RWPE2 (cell line): ENCODE data around the gene TMEM232.
"Not testable (repeated sequence)": the region's sequence is repeated elsewhere in the genome, so short reads cannot be mapped to it uniquely, and the experiment has no call there.

Experiments used
- ATAC-seq: fragments of 200-7000 bp; cut with Tn5 transposase; 3 replicates; pipeline ENCODE4 v1.9.1; 2021; ENCODE audit warnings: low read depth
- DNase-seq: peaks from one replicate; pipeline ENCODE4 v3.0.0-alpha.2; 2020; ENCODE audit warnings: low spot score
- H3K27ac ChIP-seq: fragments of 450-650 bp; 2 replicates; pipeline ENCODE4 v1.5.1; 2017; ENCODE audit warnings: mild to moderate bottlenecking; ENCODE audit not compliant: poor library complexity, severe bottlenecking
- H3K27me3 ChIP-seq: fragments of 250-450 bp; sonication (Bioruptor Pico); 2 replicates; pipeline ENCODE4 v1.5.1; 2021; ENCODE audit warnings: mild to moderate bottlenecking, moderate library complexity; ENCODE audit not compliant: insufficient read depth, poor library complexity, severe bottlenecking
- H3K36me3 ChIP-seq: fragments of 250-450 bp; sonication (Bioruptor Pico); 2 replicates; pipeline ENCODE4 v1.5.1; 2020; ENCODE audit warnings: low read depth, mild to moderate bottlenecking, moderate library complexity
- H3K4me1 ChIP-seq: fragments of 250-450 bp; sonication (Bioruptor Pico); 2 replicates; pipeline ENCODE4 v1.5.1; 2021; ENCODE audit warnings: mild to moderate bottlenecking, moderate library complexity; ENCODE audit not compliant: insufficient read depth, poor library complexity, severe bottlenecking
- H3K4me3 ChIP-seq: fragments of 250-450 bp; sonication (Bioruptor Pico); 2 replicates; pipeline ENCODE4 v1.5.1; 2021; ENCODE audit warnings: mild to moderate bottlenecking, moderate library complexity; ENCODE audit not compliant: severe bottlenecking
- H3K9me3 ChIP-seq: fragments of 250-450 bp; sonication (Bioruptor Pico); 2 replicates; pipeline ENCODE4 v1.5.1; 2021; ENCODE audit warnings: mild to moderate bottlenecking, moderate library complexity; ENCODE audit not compliant: severe bottlenecking
- CTCF ChIP-seq: fragments of 450-650 bp; IDR thresholded peaks from one replicate; pipeline ENCODE4 v1.5.1; 2017; ENCODE audit warnings: mild to moderate bottlenecking, moderate library complexity; ENCODE audit not compliant: poor library complexity, severe bottlenecking

TMEM232 gene

GRCh38 chr5:110681109-110681508 lies 45.4 kb downstream of the TMEM232 start:
- ATAC-seq (no peak), DNase-seq (no peak)
- Histone ChIP-seq H3K9me3 (no peaks in the 10 kb centered on the region), H3K4me3 (no peak overlapping the region), H3K27ac (no peak overlapping the region), H3K27me3 (peaks cover 3% of the 10 kb centered on the region), H3K36me3 (no peaks in the 10 kb centered on the region), H3K4me1 (no peaks in the 10 kb centered on the region)
- no peak for TF ChIP-seq CTCF

GRCh38 chr5:110676554-110676953 lies 49.9 kb downstream of the TMEM232 start:
- H3K9me3 ChIP-seq, ATAC-seq, H3K4me1 ChIP-seq, H3K27ac ChIP-seq, H3K4me3 ChIP-seq, DNase-seq, H3K36me3 ChIP-seq, H3K27me3 ChIP-seq: not testable (repeated sequence)

- Histone ChIP-seq H3K4me1 (no peaks in the 10 kb centered on the region), H3K4me3 (no peak overlapping the region), H3K27me3 (peaks cover 4% of the 10 kb centered on the region), H3K27ac (no peak overlapping the region), H3K36me3 (no peaks in the 10 kb centered on the region), H3K9me3 (no peaks in the 10 kb centered on the region)
- DNase-seq (no peak), ATAC-seq (no peak)
- TF ChIP-seq CTCF: no peak
Observed at GRCh38 chr5:110665184-110665726, 61.2 kb downstream of the TMEM232 start.

GRCh38 chr5:110663525-110663924 lies 62.9 kb downstream of the TMEM232 start:
- Histone ChIP-seq H3K36me3 (no peaks in the 10 kb centered on the region), H3K27me3 (peaks cover 4% of the 10 kb centered on the region), H3K27ac (no peak overlapping the region), H3K9me3 (no peaks in the 10 kb centered on the region), H3K4me1 (no peaks in the 10 kb centered on the region), H3K4me3 (no peak overlapping the region)
- no peak for ATAC-seq
- no peak for TF ChIP-seq CTCF
- no peak for DNase-seq

GRCh38 chr5:110658006-110658405 lies 68.5 kb downstream of the TMEM232 start:
- Histone ChIP-seq H3K36me3 (no peaks in the 10 kb centered on the region), H3K27ac (no peak overlapping the region), H3K27me3 (no peaks in the 10 kb centered on the region), H3K4me3 (no peak overlapping the region), H3K4me1 (no peaks in the 10 kb centered on the region), H3K9me3 (no peaks in the 10 kb centered on the region)
- TF ChIP-seq CTCF: no peak
- DNase-seq: no peak
- ATAC-seq: no peak
